Ascending aorta (tissue), 2 donors: ENCODE results near the gene METTL1. TPM values are rescaled to one million over a fixed set of nuclear protein-coding genes. Genes with fewer than 3 reads are reported as not detected.

Source experiments
- DNase-seq, 2 donors: peaks; one replicate each; pipeline ENCODE4 v3.0.0-alpha.2; 2019; ENCODE audit warnings: low spot score in 2 of 2
- H3K27ac ChIP-seq, 2 donors: fragments of 200-600 bp; sonication (generic); one replicate each; pipeline ENCODE4 v1.5.1; 2016 to 2017; ENCODE audit warnings: mild to moderate bottlenecking in 1 of 2
- H3K27me3 ChIP-seq: fragments of 200-600 bp; sonication (generic); one replicate; pipeline ENCODE4 v1.5.1; 2017
- H3K36me3 ChIP-seq, 2 donors: fragments of 200-600 bp; sonication (generic); one replicate each; pipeline ENCODE4 v1.5.1; 2016
- H3K4me1 ChIP-seq, 2 donors: fragments of 200-600 bp; sonication (generic); one replicate each; pipeline ENCODE4 v1.5.1; 2016 to 2017; ENCODE audit warnings: mild to moderate bottlenecking in 1 of 2
- H3K4me3 ChIP-seq, 2 donors: fragments of 200-600 bp; sonication (generic); one replicate each; pipeline ENCODE4 v1.5.1; 2016 to 2017; ENCODE audit warnings: mild to moderate bottlenecking in 1 of 2
- H3K9me3 ChIP-seq, 2 donors: fragments of 200-600 bp; sonication (generic); one replicate each; pipeline ENCODE4 v1.5.1; 2016
- CTCF ChIP-seq, 3 experiments: fragments of 200-600 bp in 2 of 3; fragments of 450-650 bp in 1 of 3; sonication (generic) in 2 of 3; IDR thresholded peaks; one replicate each; pipeline ENCODE4 v1.5.1; 2016 to 2019; ENCODE audit warnings: antibody characterized with exemption in 3 of 3, mild to moderate bottlenecking in 1 of 3, moderate library complexity in 1 of 3
- intact Hi-C: fragments of 100-400 bp; cut with DNase I; formaldehyde crosslinking; loops from one replicate; pipeline ENCODE4 v1.15.1; 2023
- total RNA-seq: library from RNA; depleted of rRNA; stranded (reverse); fragments of >200 nt; gene quantifications from one replicate; pipeline ENCODE4 v1.1.0, GENCODE V29; 2016

The METTL1 gene
- total RNA-seq, 1 donor from 2014 or later = 29.8 TPM

GRCh38 chr12:57741413-57741789 is 30.5 kb downstream of the METTL1 start:
- H3K27ac ChIP-seq = no peak overlapping the region
- no peak for TF ChIP-seq CTCF (IDR thresholded peaks at IDR 0.05)
- no peaks in the 10 kb centered on the region for H3K9me3 ChIP-seq
- H3K4me3 ChIP-seq = peak overlapping the region in 1 of 2 donors; percentile 37
- peaks cover 26% of the 10 kb centered on the region for H3K27me3 ChIP-seq
- H3K4me1 ChIP-seq = peaks cover 18 to 31% of the 10 kb centered on the region in 2 donors
- H3K36me3 ChIP-seq = no peaks in the 10 kb centered on the region
- intact Hi-C loops = no loop called here
- no peak for DNase-seq

- Histone ChIP-seq H3K9me3 (no peaks in the 10 kb centered on the region), H3K36me3 (no peaks in the 10 kb centered on the region), H3K4me1 (peaks cover 24 to 31% of the 10 kb centered on the region in 2 donors), H3K27ac (no peak overlapping the region), H3K27me3 (peaks cover 26% of the 10 kb centered on the region), H3K4me3 (peak overlapping the region in 1 of 2 donors; percentile 37)
- peak in 1 of 2 donors; percentile 40 for DNase-seq
- TF ChIP-seq CTCF (IDR thresholded peaks at IDR 0.05) = no peak
- intact Hi-C loops = no loop called here
Observed at GRCh38 chr12:57740656-57741412, 31.1 kb downstream of the METTL1 start.

GRCh38 chr12:57739914-57740538 is 31.9 kb downstream of the METTL1 start:
- DNase-seq = no peak
- Histone ChIP-seq H3K4me1 (peaks cover 24 to 26% of the 10 kb centered on the region in 2 donors), H3K27ac (no peak overlapping the region), H3K9me3 (no peaks in the 10 kb centered on the region), H3K4me3 (no peak overlapping the region), H3K36me3 (no peaks in the 10 kb centered on the region), H3K27me3 (peaks cover 33% of the 10 kb centered on the region)
- intact Hi-C loops = no loop called here
- no peak for TF ChIP-seq CTCF (IDR thresholded peaks at IDR 0.05)

- H3K4me1 ChIP-seq = peaks cover 24 to 26% of the 10 kb centered on the region in 2 donors
- no peaks in the 10 kb centered on the region for H3K9me3 ChIP-seq
- DNase-seq = no peak
- intact Hi-C loops = no loop called here
- H3K4me3 ChIP-seq = no peak overlapping the region
- H3K27me3 ChIP-seq = peaks cover 33% of the 10 kb centered on the region
- TF ChIP-seq CTCF (IDR thresholded peaks at IDR 0.05) = no peak
- no peaks in the 10 kb centered on the region for H3K36me3 ChIP-seq
- no peak overlapping the region for H3K27ac ChIP-seq
Observed at GRCh38 chr12:57739387-57739786, 32.5 kb downstream of the METTL1 start.

GRCh38 chr12:57738661-57739237 is 33.2 kb downstream of the METTL1 start, which contains the start of gene AGAP2:
TSS of gene AGAP2 (minus strand) at chr12:57738742. CDS start at chr12:57738246, 496 bp downstream.
- peaks cover 33% of the 10 kb centered on the region for H3K27me3 ChIP-seq
- H3K4me1 ChIP-seq = peaks cover 24% of the 10 kb centered on the region in 2 donors
- H3K4me3 ChIP-seq = peak within 1 kb of the TSS; percentile 34 to 60
- H3K9me3 ChIP-seq = no peaks in the 10 kb centered on the region
- TF ChIP-seq CTCF (IDR thresholded peaks at IDR 0.05) = no peak
- no peaks in the 10 kb centered on the region for H3K36me3 ChIP-seq
- intact Hi-C loops = no loop called here
- H3K27ac ChIP-seq = no peak within 1 kb of the TSS
- no peak for DNase-seq
